Liver (tissue), 9 donors: ENCODE measurements around the gene OTOP2. TPM values are rescaled to one million over a fixed set of nuclear protein-coding genes. Genes with fewer than 3 reads are reported as not detected.

ENCODE experiments used
- DNase-seq: peaks from one replicate; pipeline ENCODE4 v3.0.0-alpha.2; 2017; ENCODE audit warnings: low spot score
- H3K27ac ChIP-seq, 2 donors: one replicate each; pipeline ENCODE4 v1.7.0; 2013; ENCODE audit warnings: inconsistent platforms in 2 of 2, low read length in 2 of 2, control low read depth in 1 of 2, low read depth in 1 of 2, mild to moderate bottlenecking in 1 of 2
- H3K27me3 ChIP-seq, 4 donors: one replicate each; pipeline versions ENCODE4 v1.6.1 to v1.7.0; 2013; ENCODE audit warnings: low read length in 3 of 4, inconsistent platforms in 1 of 4, mild to moderate bottlenecking in 1 of 4, moderate library complexity in 1 of 4; ENCODE audit not compliant: control insufficient read depth in 4 of 4, insufficient read depth in 4 of 4
- H3K36me3 ChIP-seq, 4 donors: one replicate each; pipeline versions ENCODE4 v1.6.1 to v1.7.0; 2013; ENCODE audit warnings: low read length in 3 of 4, mild to moderate bottlenecking in 3 of 4, low read depth in 1 of 4, moderate library complexity in 1 of 4; ENCODE audit not compliant: control insufficient read depth in 4 of 4, insufficient read depth in 3 of 4
- H3K4me1 ChIP-seq, 4 donors: one replicate each; pipeline versions ENCODE4 v1.6.1 to v1.7.0; 2013; ENCODE audit warnings: low read length in 3 of 4, mild to moderate bottlenecking in 3 of 4, moderate library complexity in 1 of 4; ENCODE audit not compliant: control insufficient read depth in 4 of 4, insufficient read depth in 4 of 4
- H3K4me3 ChIP-seq, 3 donors: one replicate each; pipeline versions ENCODE4 v1.6.1 to v1.7.0; 2013; ENCODE audit warnings: low read length in 3 of 3, control low read depth in 1 of 3, low read depth in 1 of 3, mild to moderate bottlenecking in 1 of 3
- H3K9ac ChIP-seq, 2 donors: one replicate each; pipeline ENCODE4 v1.7.0; 2013; ENCODE audit warnings: low read length in 2 of 2, mild to moderate bottlenecking in 2 of 2, moderate library complexity in 2 of 2, control low read depth in 1 of 2, low read depth in 1 of 2
- H3K9me3 ChIP-seq, 4 donors: one replicate each; pipeline versions ENCODE4 v1.6.1 to v1.7.0; 2013; ENCODE audit warnings: low read length in 3 of 4; ENCODE audit not compliant: control insufficient read depth in 4 of 4
- EGR1 ChIP-seq, 2 donors: IDR thresholded peaks; 2 replicates each; pipeline ENCODE4 v1.6.1; 2016 to 2018; ENCODE audit warnings: antibody characterized with exemption in 2 of 2, low read depth in 2 of 2
- FOXA1 ChIP-seq: IDR thresholded peaks from 2 replicates; pipeline ENCODE4 v1.6.1; 2016; ENCODE audit warnings: antibody characterized with exemption
- FOXA2 ChIP-seq: IDR thresholded peaks from 2 replicates; pipeline ENCODE4 v1.6.1; 2016; ENCODE audit warnings: antibody characterized with exemption
- GABPA ChIP-seq, 2 donors: IDR thresholded peaks in 1 of 2; conservative IDR thresholded peaks in 1 of 2; 2 replicates each; pipeline ENCODE4 v1.6.1; 2016; ENCODE audit warnings: antibody characterized with exemption in 2 of 2, mild to moderate bottlenecking in 1 of 2, moderate library complexity in 1 of 2
- HNF4A ChIP-seq, 2 donors: conservative IDR thresholded peaks; 2 replicates each; pipeline ENCODE4 v1.6.1; 2016; ENCODE audit warnings: antibody characterized with exemption in 2 of 2, mild to moderate bottlenecking in 2 of 2
- HNF4G ChIP-seq: IDR thresholded peaks from 2 replicates; pipeline ENCODE4 v1.6.1; 2016; ENCODE audit warnings: antibody characterized with exemption
- JUND ChIP-seq, 2 donors: IDR thresholded peaks; 2 replicates each; pipeline ENCODE4 v1.6.1; 2016; ENCODE audit warnings: antibody characterized with exemption in 2 of 2
- NR2F2 ChIP-seq: IDR thresholded peaks from 2 replicates; pipeline ENCODE4 v1.6.1; 2016; ENCODE audit warnings: antibody characterized with exemption
- RAD21 ChIP-seq, 2 donors: IDR thresholded peaks; 2 replicates each; pipeline ENCODE4 v1.6.1; 2016; ENCODE audit warnings: antibody characterized with exemption in 2 of 2, mild to moderate bottlenecking in 2 of 2
- RXRA ChIP-seq, 2 donors: IDR thresholded peaks; 2 replicates each; pipeline ENCODE4 v1.6.1; 2017 to 2018; ENCODE audit warnings: antibody characterized with exemption in 2 of 2, mild to moderate bottlenecking in 1 of 2
- SP1 ChIP-seq: IDR thresholded peaks from 2 replicates; pipeline ENCODE4 v1.6.1; 2018; ENCODE audit warnings: antibody characterized with exemption, mild to moderate bottlenecking
- TAF1 ChIP-seq: conservative IDR thresholded peaks from 2 replicates; pipeline ENCODE4 v1.6.1; 2016; ENCODE audit warnings: antibody characterized with exemption, mild to moderate bottlenecking
- WGBS: extraction: QIAGEN DNeasy Blood & Tissue Kit; methylation state at CpG from one replicate; pipeline ENCODE4 v1.1.7; 2013; 5-methylcytosine and 5-hydroxymethylcytosine counted together
- polyA plus RNA-seq, 2 donors: library from polyadenylated mRNA; stranded (reverse) in 1 of 2; unstranded in 1 of 2; fragments of 200-250 nt in 1 of 2; fragments of >200 nt in 1 of 2; fragmentation: Nextera tagmentation in 1 of 2; extraction: Ambion mirVana in 1 of 2; gene quantifications; one replicate each; pipeline versions ENCODE4 v1.2.1 to v1.2.3, GENCODE V29; 2013 to 2015
- total RNA-seq, 2 donors: library from RNA; depleted of rRNA; stranded (reverse); fragments of >200 nt; gene quantifications; one replicate each; pipeline ENCODE4 v1.2.3, GENCODE V29; 2014
- TF ChIP-seq, protein P1 (sequence below): IDR thresholded peaks from 2 replicates; pipeline ENCODE4 v1.6.1; 2016; ENCODE audit warnings: antibody characterized with exemption, mild to moderate bottlenecking
- TF ChIP-seq, protein P2 (sequence below): fragments of 150-350 bp; IDR thresholded peaks from 2 replicates; pipeline ENCODE4 v1.5.1; 2017; ENCODE audit warnings: improper control_type of control experiment, low read depth, low read length; ENCODE audit not compliant: missing input control
- TF ChIP-seq, protein P3 (sequence below): IDR thresholded peaks from 2 replicates; pipeline ENCODE4 v1.6.1; 2016; ENCODE audit warnings: antibody characterized with exemption
- TF ChIP-seq, protein P4 (sequence below): IDR thresholded peaks from 2 replicates; pipeline ENCODE4 v1.6.1; 2016; ENCODE audit warnings: antibody characterized with exemption
- TF ChIP-seq, protein P5 (sequence below): IDR thresholded peaks from 2 replicates; pipeline ENCODE4 v1.6.1; 2016; ENCODE audit warnings: antibody characterized with exemption
- donor health status: healthy.
- donor health status: healthy.
- donor health status: healthy.
- donor health status: healthy.
- donor health status: healthy.

OTOP2 gene
- total and polyA plus RNA-seq, 4 donors, result not detected

DNA sequence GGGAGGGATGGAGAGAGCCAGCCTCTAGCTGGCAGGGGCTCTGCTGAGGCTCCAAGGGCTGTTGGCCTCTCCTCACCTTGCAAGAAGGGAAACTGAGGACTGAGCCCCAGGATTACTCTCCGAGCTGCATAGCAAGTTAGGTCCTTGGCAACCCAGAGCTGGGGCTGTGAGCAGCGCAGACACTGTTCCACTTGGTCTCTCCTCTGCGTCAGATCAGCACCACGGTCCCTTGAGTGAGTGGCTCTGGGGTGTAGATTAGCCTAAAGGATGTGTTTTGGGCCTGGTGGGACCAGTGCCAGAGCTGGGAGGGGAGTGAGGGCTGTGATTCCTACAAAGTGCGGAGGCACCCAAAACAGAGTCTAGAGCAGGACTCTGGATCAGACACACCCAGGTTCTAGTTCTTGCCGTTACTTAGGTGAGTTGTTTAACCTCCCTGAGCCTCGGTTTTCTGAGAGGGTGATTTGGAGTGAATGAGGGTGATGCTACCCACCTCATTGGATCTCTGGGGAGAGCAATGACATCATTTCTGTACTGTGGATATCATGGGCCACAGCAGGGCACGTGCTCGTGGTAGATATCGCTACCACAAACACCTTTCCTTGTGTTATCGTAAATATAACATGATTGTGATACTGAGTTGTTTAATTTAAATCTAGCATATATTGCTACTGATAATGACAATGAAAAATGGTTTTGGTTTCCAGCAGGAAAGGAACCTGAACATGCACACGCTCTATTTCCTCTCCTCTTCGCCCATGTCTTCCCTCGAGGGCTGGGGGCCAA, 22.5 kb upstream of the OTOP2 start:
- Histone ChIP-seq H3K36me3 (no peaks in the 10 kb centered on the region), H3K9me3 (no peaks in the 10 kb centered on the region), H3K27me3 (peaks cover 0 to 3% (median under 1%) of the 10 kb centered on the region in 4 donors), H3K9ac (no peak overlapping the region), H3K27ac (no peak overlapping the region), H3K4me3 (no peak overlapping the region), H3K4me1 (no peaks in the 10 kb centered on the region)
- TF ChIP-seq, protein P1, sequence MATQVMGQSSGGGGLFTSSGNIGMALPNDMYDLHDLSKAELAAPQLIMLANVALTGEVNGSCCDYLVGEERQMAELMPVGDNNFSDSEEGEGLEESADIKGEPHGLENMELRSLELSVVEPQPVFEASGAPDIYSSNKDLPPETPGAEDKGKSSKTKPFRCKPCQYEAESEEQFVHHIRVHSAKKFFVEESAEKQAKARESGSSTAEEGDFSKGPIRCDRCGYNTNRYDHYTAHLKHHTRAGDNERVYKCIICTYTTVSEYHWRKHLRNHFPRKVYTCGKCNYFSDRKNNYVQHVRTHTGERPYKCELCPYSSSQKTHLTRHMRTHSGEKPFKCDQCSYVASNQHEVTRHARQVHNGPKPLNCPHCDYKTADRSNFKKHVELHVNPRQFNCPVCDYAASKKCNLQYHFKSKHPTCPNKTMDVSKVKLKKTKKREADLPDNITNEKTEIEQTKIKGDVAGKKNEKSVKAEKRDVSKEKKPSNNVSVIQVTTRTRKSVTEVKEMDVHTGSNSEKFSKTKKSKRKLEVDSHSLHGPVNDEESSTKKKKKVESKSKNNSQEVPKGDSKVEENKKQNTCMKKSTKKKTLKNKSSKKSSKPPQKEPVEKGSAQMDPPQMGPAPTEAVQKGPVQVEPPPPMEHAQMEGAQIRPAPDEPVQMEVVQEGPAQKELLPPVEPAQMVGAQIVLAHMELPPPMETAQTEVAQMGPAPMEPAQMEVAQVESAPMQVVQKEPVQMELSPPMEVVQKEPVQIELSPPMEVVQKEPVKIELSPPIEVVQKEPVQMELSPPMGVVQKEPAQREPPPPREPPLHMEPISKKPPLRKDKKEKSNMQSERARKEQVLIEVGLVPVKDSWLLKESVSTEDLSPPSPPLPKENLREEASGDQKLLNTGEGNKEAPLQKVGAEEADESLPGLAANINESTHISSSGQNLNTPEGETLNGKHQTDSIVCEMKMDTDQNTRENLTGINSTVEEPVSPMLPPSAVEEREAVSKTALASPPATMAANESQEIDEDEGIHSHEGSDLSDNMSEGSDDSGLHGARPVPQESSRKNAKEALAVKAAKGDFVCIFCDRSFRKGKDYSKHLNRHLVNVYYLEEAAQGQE, result no peak
- no peak for TF ChIP-seq HNF4A (conservative IDR thresholded peaks at IDR 0.05)
- TF ChIP-seq GABPA (IDR thresholded peaks at IDR 0.05 in 1 of 2, conservative IDR thresholded peaks at IDR 0.05 in 1 of 2), result no peak
- TF ChIP-seq FOXA1, result no peak
- TF ChIP-seq, protein P2, sequence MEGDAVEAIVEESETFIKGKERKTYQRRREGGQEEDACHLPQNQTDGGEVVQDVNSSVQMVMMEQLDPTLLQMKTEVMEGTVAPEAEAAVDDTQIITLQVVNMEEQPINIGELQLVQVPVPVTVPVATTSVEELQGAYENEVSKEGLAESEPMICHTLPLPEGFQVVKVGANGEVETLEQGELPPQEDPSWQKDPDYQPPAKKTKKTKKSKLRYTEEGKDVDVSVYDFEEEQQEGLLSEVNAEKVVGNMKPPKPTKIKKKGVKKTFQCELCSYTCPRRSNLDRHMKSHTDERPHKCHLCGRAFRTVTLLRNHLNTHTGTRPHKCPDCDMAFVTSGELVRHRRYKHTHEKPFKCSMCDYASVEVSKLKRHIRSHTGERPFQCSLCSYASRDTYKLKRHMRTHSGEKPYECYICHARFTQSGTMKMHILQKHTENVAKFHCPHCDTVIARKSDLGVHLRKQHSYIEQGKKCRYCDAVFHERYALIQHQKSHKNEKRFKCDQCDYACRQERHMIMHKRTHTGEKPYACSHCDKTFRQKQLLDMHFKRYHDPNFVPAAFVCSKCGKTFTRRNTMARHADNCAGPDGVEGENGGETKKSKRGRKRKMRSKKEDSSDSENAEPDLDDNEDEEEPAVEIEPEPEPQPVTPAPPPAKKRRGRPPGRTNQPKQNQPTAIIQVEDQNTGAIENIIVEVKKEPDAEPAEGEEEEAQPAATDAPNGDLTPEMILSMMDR, result no peak
- TF ChIP-seq, protein P3, sequence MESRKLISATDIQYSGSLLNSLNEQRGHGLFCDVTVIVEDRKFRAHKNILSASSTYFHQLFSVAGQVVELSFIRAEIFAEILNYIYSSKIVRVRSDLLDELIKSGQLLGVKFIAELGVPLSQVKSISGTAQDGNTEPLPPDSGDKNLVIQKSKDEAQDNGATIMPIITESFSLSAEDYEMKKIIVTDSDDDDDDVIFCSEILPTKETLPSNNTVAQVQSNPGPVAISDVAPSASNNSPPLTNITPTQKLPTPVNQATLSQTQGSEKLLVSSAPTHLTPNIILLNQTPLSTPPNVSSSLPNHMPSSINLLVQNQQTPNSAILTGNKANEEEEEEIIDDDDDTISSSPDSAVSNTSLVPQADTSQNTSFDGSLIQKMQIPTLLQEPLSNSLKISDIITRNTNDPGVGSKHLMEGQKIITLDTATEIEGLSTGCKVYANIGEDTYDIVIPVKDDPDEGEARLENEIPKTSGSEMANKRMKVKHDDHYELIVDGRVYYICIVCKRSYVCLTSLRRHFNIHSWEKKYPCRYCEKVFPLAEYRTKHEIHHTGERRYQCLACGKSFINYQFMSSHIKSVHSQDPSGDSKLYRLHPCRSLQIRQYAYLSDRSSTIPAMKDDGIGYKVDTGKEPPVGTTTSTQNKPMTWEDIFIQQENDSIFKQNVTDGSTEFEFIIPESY, result no peak
- TF ChIP-seq JUND (IDR thresholded peaks at IDR 0.05), result no peak
- no peak for TF ChIP-seq RAD21 (IDR thresholded peaks at IDR 0.05)
- TF ChIP-seq, protein P4, sequence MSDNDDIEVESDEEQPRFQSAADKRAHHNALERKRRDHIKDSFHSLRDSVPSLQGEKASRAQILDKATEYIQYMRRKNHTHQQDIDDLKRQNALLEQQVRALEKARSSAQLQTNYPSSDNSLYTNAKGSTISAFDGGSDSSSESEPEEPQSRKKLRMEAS, result no peak
- TF ChIP-seq FOXA2, result no peak
- no peak for TF ChIP-seq HNF4G
- no peak for TF ChIP-seq TAF1
- TF ChIP-seq SP1, result no peak
- TF ChIP-seq NR2F2, result no peak
- TF ChIP-seq, protein P5, sequence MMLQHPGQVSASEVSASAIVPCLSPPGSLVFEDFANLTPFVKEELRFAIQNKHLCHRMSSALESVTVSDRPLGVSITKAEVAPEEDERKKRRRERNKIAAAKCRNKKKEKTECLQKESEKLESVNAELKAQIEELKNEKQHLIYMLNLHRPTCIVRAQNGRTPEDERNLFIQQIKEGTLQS, result no peak
- TF ChIP-seq RXRA (IDR thresholded peaks at IDR 0.05), result no peak
- TF ChIP-seq EGR1 (IDR thresholded peaks at IDR 0.05; ENCODE audit: low read depth in 2 of 2), result no peak
- 77% methylated on average over 14 of the region's 14 CpGs for WGBS
- DNase-seq, result no peak
